ENCODE measurements around the gene ENOPH1.

Gene ENOPH1

DNA sequence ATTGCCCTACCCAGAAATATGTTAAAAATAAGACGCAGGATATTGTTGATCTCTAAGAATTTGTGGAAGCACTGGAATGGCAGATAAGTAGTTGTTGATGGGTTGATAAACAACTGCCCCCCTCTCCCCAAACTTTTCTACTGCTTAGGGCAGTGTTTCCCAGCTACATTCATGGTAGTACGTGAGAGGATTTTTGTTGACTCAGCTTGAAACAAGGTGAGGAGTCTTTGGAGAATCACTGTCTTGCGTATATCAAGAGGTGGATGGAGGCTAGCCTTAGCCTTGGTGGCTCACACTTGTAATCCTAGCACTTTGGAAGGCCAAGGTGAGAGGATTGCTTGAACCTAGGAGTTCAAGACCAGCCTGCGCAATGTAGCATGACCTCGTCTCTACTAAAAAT, 5.7 kb downstream of the ENOPH1 start:
- TF ChIP-seq MAX (IDR thresholded peaks at IDR 0.05; ENCODE audit: low read depth, low read length) = no peak
- TF ChIP-seq MYC (IDR thresholded peaks at IDR 0.05; ENCODE audit: low read depth, low read length) = no peak
- TF ChIP-seq POLR2A (IDR thresholded peaks at IDR 0.05; ENCODE audit: extremely low read depth, insufficient read length) = no peak
- TF ChIP-seq CTCF (IDR thresholded peaks at IDR 0.05; ENCODE audit: low read depth, low read length) = no peak
- DNase-seq (ENCODE audit: low read depth) = no peak
- H3K4me3 ChIP-seq (ENCODE audit: low read depth, low read length) = no peak overlapping the region

GRCh38 chr4:82436780-82437179, 6.4 kb downstream of the ENOPH1 start:
- DNase-seq (ENCODE audit: low read depth) = no peak
- H3K4me3 ChIP-seq (ENCODE audit: low read depth, low read length) = no peak overlapping the region
- no peak for TF ChIP-seq CTCF (IDR thresholded peaks at IDR 0.05; ENCODE audit: low read depth, low read length)
- TF ChIP-seq MYC (IDR thresholded peaks at IDR 0.05; ENCODE audit: low read depth, low read length) = no peak
- no peak for TF ChIP-seq MAX (IDR thresholded peaks at IDR 0.05; ENCODE audit: low read depth, low read length)

DNA sequence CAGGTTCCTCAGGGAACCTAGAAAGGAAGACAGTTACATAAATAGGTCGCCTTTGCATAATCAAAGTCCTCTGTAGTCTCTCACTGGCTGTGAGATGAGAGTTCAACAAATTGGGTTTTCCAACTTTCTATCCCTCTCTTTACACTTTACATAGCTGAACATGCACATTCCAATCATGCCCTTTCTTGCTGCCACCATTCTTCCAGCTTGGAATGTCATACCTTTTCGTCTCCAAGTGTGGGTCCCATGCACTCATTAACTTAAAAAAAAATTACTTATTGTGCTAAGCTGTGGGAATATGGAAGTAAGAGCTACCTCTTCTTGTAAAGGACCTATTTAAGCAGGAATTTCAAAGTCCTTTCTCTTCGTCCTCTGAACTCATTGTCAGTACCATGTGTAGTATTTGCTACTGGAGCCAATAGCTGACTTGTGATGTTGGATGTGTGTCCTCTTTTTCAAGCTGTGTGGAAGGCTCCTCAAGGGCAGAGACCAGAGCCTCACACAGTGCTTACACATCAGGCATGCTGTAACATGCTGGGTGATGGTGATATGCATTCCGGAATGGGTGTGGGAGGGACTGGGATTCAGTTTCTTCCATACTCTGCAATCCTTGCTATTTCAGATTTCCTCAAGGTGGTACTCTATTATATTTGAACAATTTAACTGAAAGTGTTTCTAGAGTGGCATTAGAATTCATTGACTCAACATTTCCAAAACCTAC, 7.1 kb downstream of the ENOPH1 start:
- H3K4me3 ChIP-seq (ENCODE audit: low read depth, low read length) = no peak overlapping the region
- no peak for DNase-seq (ENCODE audit: low read depth)

DNA sequence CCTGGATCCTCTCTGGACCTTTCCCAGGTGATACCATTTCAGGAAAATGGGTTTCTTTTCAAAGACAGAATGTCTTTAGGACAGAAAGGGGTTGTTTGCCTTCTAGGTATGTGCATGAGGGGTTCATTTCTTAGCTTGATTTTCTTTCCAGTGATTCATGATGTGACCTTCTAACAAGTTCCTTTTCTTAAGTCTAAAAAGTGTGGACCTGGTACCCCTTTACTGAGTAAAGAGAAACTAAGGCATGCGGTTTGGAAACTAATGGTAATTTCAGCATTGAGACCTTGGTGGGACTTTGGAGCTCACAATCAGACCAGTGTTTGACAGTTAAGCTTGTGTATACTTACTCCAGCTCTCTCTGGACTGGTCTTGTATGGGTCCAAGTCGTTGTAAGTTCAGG, 8.7 kb downstream of the ENOPH1 start:
- no peak overlapping the region for H3K4me3 ChIP-seq (ENCODE audit: low read depth, low read length)
- no peak for DNase-seq (ENCODE audit: low read depth)
- TF ChIP-seq POLR2A (IDR thresholded peaks at IDR 0.05; ENCODE audit: extremely low read depth, insufficient read length) = no peak
- TF ChIP-seq MAX (IDR thresholded peaks at IDR 0.05; ENCODE audit: low read depth, low read length) = no peak
- no peak for TF ChIP-seq MYC (IDR thresholded peaks at IDR 0.05; ENCODE audit: low read depth, low read length)
- TF ChIP-seq CTCF (IDR thresholded peaks at IDR 0.05; ENCODE audit: low read depth, low read length) = no peak

More for the DNA sequence above, 7.1 kb downstream of the ENOPH1 start:
- no peak for TF ChIP-seq MYC (IDR thresholded peaks at IDR 0.05; ENCODE audit: low read depth, low read length)
- no peak for TF ChIP-seq MAX (IDR thresholded peaks at IDR 0.05; ENCODE audit: low read depth, low read length)
- no peak for TF ChIP-seq POLR2A (IDR thresholded peaks at IDR 0.05; ENCODE audit: extremely low read depth, insufficient read length)
- TF ChIP-seq CTCF (IDR thresholded peaks at IDR 0.05; ENCODE audit: low read depth, low read length) = no peak

DNA sequence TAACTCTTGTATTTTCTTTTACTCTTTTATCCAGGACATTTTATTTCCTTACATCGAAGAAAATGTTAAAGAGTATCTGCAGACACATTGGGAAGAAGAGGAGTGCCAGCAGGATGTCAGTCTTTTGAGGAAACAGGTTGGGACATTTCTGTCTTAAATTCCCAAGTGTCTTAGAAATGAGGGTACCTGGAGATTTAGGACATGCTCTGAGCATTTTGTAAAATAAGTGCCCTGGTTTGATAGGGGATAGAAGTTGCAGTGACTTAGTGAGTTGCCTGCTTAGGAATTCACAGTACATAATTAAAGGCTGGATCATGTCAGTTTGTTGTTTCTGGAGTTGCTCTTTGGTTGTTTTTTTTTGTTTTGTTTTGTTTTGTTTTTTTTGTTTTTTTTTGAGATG, 17.5 kb downstream of the ENOPH1 start:
- no peak for DNase-seq (ENCODE audit: low read depth)
- TF ChIP-seq MYC (IDR thresholded peaks at IDR 0.05; ENCODE audit: low read depth, low read length) (no peak), MAX (IDR thresholded peaks at IDR 0.05; ENCODE audit: low read depth, low read length) (no peak), POLR2A (IDR thresholded peaks at IDR 0.05; ENCODE audit: extremely low read depth, insufficient read length) (no peak), CTCF (IDR thresholded peaks at IDR 0.05; ENCODE audit: low read depth, low read length) (no peak)

More for the DNA sequence above, 17.5 kb downstream of the ENOPH1 start:
- no peak overlapping the region for H3K4me3 ChIP-seq (ENCODE audit: low read depth, low read length)
